Breast epithelium (tissue), 3 donors: ENCODE measurements around the gene MICAL3.

Source experiments
- CTCF ChIP-seq, 3 donors: fragments of 450-650 bp; IDR thresholded peaks; one replicate each; pipeline ENCODE4 v1.5.1; 2016 to 2017; ENCODE audit warnings: antibody characterized with exemption in 3 of 3, mild to moderate bottlenecking in 3 of 3, moderate library complexity in 3 of 3
- POLR2A ChIP-seq: fragments of 450-650 bp; IDR thresholded peaks from one replicate; pipeline ENCODE4 v1.6.1; 2016; ENCODE audit warnings: antibody characterized with exemption, mild to moderate bottlenecking, moderate library complexity

DNA sequence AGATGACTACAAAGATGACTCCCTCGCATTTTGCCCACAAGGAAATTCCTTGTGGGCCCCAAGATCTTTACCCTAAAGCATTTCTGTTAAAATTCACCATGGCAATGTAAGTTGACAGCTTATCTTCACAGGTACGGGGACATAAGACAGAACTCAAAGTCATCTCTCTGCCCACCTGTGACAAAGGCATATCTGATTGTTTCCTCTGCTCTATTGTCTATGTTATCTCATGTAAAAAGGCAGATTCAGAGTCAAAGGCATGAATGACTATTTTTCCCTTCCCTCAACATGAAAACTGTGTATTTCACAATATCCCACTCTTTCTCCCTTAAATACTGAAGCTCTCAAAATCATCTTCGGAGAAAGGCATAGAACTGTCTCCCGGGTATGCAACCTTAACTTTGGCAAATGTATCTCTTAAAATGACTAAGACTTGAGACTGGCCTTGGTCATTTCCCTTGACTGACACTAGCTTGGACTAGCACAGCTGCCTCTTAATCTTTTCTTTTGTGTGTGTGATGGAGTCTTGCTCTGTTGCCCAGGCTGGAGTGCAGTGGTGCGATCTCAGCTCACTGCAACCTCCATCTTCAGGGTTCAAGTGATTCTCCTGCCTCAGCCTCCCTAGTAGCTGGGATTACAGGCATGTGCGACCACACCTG, 103.2 kb downstream of the MICAL3 start:
- TF ChIP-seq POLR2A (no peak), CTCF (IDR thresholded peaks at IDR 0.05) (no peak)
